ENCODE results near the gene ZFAND3.
"Not testable (repeated sequence)": the region's sequence is repeated elsewhere in the genome, so short reads cannot be mapped to it uniquely, and the experiment has no call there.

ZFAND3 gene

GRCh38 chr6:38043259-38043753, 223.8 kb downstream of the ZFAND3 start:
- no peak for TF ChIP-seq CTCF (conservative IDR thresholded peaks at IDR 0.05; ENCODE audit: low read length)
- no peak for DNase-seq (ENCODE audit: low read depth)

DNA sequence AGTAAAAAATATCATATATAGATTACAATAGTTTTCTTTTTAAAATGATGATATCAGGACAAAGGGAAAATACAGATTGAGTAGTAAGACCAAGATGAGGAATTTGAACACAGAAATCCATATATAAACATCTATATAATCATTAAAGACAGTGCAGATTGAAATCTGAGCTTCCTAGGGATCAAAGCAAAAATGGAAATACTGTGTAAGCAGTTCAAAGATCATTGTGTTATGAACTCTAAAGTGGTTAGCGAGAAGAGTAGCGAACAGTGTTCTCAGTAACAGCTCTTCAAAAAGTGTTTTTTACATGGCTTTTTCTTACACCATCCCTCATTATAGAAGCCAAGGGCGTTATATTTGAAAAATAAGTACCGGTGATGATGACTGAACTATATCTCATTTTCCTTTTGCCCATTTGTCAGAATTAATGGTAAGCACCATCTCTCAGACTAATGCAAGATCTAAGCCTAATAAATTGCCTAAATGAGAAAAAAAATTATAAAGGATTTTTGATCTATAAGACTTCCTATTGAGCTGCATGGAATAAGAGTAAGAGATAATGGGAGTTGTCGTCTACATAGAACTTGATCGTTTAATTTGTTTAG, 226.3 kb downstream of the ZFAND3 start:
- no peak overlapping the region for H3K4me3 ChIP-seq (ENCODE audit: low read length)
- no peak for TF ChIP-seq CTCF (conservative IDR thresholded peaks at IDR 0.05; ENCODE audit: low read length)
- DNase-seq (ENCODE audit: low read depth): no peak

More at GRCh38 chr6:38043259-38043753, 223.8 kb downstream of the ZFAND3 start:
- H3K4me3 ChIP-seq (ENCODE audit: low read length): no peak overlapping the region

- H3K4me3 ChIP-seq (ENCODE audit: low read length): no peak overlapping the region
- DNase-seq (ENCODE audit: low read depth): no peak
- no peak for TF ChIP-seq CTCF (conservative IDR thresholded peaks at IDR 0.05; ENCODE audit: low read length)
These were observed 228.0 kb downstream of the ZFAND3 start for GRCh38 chr6:38047562-38047961.

DNA sequence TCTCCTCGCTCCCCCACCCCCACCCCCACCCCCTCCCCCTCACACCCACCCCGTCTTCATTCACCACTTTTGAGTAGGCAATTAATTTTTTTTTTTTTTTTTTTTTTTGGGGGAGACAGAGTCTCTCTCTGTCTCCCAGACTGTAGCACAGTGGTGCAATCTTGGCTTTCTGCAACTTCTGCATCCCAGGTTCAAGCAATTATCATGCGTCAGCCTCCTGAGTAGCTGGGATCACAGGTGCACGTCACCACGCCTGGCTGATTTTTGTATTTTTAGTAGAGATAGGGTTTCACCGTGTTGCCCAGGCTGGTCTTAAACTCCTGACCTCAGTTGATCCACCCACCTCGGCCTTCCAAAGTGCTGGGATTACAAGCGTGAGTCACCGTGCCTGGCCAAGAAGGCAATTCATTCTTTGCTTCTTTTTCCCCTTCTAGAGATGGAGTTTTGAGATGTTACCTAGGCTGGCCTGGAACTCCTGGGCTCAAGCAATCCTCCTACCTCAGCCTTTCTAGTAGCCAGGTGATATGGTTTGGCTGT, 230.4 kb downstream of the ZFAND3 start:
- not testable (repeated sequence) for DNase-seq (ENCODE audit: low read depth); H3K4me3 ChIP-seq (ENCODE audit: low read length)

- DNase-seq (ENCODE audit: low read depth): no peak
- TF ChIP-seq CTCF (conservative IDR thresholded peaks at IDR 0.05; ENCODE audit: low read length): no peak
- H3K4me3 ChIP-seq (ENCODE audit: low read length): no peak overlapping the region
These were observed 232.4 kb downstream of the ZFAND3 start for GRCh38 chr6:38051819-38052434.

GRCh38 chr6:38054527-38055202, 235.1 kb downstream of the ZFAND3 start:
- DNase-seq (ENCODE audit: low read depth): no peak
- no peak overlapping the region for H3K4me3 ChIP-seq (ENCODE audit: low read length)
- TF ChIP-seq CTCF (conservative IDR thresholded peaks at IDR 0.05; ENCODE audit: low read length): no peak

DNA sequence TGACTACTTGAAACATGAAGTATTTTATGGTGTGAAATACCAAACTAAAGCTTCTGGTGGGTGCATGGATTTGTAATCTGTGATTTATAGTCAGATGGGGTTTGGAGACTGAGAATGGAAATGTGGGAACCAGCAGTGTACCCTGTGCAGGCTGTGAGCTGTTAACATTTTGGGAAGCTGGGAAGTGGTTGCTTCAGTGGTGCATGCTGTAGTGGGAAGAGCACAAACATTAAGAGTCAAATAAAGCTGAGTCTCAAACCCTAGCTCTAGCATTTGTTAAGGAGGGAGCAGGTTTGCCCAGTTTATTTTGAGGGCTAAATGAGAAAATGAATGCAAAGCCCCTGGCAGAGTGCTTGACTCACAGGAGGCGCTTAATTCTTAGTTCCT, 235.7 kb downstream of the ZFAND3 start:
- no peak for TF ChIP-seq CTCF (conservative IDR thresholded peaks at IDR 0.05; ENCODE audit: low read length)
- no peak overlapping the region for H3K4me3 ChIP-seq (ENCODE audit: low read length)
- DNase-seq (ENCODE audit: low read depth): no peak
